CD4-positive, alpha-beta T cell treated with Interleukin-2 at 100 ng/mL for 4 hours (primary cell): Measurements from ENCODE around the gene CRPPA.
"Not testable (repeated sequence)": the region's sequence is repeated elsewhere in the genome, so short reads cannot be mapped to it uniquely, and the experiment has no call there.

Source experiments
- DNase-seq: peaks from one replicate; pipeline ENCODE4 v3.0.0-alpha.2; 2020; ENCODE audit warnings: low spot score

CRPPA gene

GRCh38 chr7:16396766-16397500 is 24.4 kb downstream of the CRPPA start:
- DNase-seq = no peak

GRCh38 chr7:16395121-16395520 is 26.2 kb downstream of the CRPPA start:
- DNase-seq = no peak

DNA sequence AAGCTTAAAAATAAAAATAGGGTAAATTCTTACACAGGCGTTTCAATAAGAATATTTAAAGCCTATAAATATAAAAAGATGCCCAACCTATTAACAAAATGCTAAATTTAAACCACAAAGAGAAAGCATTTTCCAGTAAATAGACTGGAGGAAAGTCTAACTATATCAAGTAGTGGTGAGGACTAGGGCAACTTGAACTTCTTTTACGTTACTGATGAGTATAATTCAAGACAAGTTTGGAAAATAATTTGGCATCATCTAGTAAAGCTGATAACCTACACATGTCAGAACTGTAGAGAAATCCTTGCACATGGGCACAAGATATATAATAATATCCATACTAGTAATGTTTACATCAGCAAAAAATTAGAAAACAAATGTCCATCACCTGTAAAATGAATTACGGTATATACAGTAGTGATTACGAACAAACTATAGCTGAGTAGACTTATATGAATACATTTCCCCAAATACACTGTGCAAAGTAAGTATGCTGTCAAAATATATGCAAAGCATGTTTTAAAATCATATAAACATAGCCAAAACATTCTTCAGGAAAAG is 27.4 kb downstream of the CRPPA start:
- no peak for DNase-seq

- no peak for DNase-seq
These were observed 28.3 kb downstream of the CRPPA start for GRCh38 chr7:16392990-16393523.

DNA sequence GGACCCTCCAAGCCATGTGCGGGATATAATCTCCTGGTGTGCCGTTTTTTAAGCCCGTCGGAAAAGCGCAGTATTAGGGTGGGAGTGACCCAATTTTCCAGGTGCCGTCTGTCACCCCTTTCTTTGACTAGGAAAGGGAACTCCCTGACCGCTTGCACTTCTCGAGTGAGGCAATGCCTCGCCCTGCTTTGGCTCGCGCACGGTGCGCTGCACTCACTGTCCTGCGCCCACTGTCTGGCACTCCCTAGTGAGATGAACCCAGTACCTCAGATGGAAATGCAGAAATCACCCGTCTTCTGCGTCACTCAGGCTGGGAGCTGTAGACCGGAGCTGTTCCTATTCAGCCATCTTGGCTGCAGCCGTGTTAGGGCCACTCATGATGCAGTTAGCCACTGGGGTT is 37.6 kb downstream of the CRPPA start:
- not testable (repeated sequence) for DNase-seq

GRCh38 chr7:16383103-16383502 is 38.2 kb downstream of the CRPPA start:
- not testable (repeated sequence) for DNase-seq
